GM19372 (cell line): ENCODE data around the gene SPG7.

Experiments
- ATAC-seq: cut with Tn5 transposase; IDR thresholded peaks from one replicate; pipeline ENCODE4 v1.9.1; 2021; ENCODE audit warnings: mild to moderate bottlenecking, low read depth, moderate library complexity; ENCODE audit not compliant: unreplicated experiment

The SPG7 gene

DNA sequence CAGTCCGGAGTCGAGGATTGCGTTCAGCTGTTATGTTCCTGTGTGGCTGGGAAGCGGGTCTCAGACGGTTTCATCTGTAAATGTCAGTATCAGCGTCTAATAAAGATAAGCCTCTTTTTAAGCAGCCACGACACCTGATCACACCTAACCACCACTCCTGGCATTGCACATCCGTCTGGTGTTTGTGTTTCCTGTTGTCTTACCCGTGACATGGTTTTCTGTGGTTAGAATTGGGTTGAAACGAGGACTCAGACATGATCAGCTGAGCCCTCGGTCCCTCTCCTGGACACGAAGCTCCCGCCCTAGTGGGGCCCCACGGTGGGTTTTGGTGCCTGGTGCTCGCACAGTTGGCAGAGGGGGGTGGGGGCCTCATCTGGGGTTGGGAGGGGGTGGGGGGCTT, 85.6 kb downstream of the SPG7 start:
- no peak for ATAC-seq

DNA sequence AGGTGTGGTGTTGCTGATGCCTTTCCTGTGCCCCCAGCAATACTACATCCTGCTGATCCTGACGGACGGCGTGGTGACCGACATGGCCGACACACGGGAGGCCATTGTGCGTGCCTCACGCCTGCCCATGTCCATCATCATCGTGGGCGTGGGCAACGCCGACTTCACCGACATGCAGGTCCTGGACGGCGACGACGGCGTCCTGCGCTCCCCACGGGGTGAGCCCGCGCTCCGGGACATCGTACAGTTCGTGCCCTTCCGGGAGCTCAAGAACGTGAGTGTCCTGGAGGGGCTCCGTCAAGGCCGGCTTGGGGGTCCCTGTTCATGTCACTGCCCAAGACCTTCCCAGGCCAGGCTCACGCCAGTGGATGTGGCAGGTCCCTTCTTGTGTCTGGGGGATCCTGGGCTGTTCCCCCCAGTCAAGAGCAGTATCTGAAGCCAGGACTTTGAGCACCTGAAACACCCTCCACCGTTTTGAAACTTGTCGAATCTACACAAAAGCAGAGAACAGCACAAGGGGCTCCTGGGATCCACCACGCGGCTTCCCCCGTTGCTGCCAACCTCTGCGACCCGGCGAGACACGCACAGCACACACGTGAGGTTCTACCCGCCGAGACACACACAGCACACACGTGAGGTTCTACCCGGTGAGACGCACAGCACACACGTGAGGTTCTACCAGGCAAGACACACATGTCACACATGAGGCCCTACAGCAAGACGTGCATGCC, 87.3 kb downstream of the SPG7 start:
- ATAC-seq, result no peak

DNA sequence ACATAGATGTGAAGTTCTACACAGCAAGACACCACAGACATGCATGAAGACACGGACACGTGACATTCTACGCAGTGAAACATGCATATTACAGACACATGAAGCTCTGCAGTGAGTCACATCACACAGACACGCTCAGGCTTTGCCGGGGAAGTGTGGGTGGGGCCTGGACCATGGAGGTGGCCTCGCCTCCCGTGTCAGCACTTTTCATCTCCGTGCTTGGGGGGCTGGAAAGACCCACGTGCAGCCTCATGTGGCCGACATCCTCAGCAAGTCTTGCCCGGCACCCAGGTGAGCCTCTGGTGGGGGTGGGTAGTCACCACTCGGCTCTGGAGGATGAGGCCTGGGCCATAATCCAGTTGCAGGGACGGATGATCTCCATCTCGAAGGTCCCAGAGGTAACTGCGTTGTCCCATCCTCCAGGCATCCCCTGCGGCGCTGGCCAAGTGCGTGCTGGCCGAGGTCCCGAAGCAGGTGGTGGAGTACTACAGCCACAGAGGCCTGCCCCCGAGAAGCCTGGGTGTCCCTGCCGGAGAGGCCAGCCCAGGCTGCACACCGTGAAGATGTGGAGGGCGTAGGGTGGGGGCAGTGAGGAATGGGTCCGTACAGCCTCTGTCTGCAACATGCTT, 88.0 kb downstream of the SPG7 start:
- no peak for ATAC-seq

DNA sequence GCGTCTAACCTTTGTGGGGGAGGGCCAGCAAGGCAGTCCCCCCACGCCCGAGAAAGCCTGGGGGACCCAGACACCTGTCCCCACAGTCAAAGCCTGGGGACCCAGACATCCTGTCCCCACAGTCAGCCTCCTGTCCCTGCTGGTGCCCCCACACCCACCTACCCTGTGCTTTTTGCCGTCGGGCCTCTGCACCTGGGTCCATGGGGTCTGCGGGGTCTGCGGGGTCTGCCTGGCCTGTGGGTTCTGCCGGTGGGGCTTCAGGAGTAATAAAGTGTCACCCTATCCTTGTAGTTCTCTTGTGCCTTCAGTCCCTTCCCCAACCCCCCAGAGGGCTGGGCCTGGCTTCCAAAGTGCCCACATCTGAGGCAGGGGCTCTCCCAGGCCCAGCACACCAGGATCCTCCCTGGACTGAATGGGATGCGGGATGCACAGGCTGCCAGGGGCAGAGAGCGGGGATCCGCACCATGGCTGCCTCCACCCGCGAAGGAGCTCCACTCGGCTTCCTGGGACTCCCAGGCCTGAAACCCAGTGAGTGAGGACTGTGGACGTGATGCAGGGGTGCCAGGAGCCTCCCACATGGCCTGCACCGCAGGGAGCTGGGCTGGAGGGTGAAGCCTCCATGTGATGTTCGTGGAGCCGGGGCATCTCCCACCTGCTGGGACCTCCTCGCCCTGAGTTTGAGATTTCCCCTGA, 88.9 kb downstream of the SPG7 start:
- no peak for ATAC-seq

DNA sequence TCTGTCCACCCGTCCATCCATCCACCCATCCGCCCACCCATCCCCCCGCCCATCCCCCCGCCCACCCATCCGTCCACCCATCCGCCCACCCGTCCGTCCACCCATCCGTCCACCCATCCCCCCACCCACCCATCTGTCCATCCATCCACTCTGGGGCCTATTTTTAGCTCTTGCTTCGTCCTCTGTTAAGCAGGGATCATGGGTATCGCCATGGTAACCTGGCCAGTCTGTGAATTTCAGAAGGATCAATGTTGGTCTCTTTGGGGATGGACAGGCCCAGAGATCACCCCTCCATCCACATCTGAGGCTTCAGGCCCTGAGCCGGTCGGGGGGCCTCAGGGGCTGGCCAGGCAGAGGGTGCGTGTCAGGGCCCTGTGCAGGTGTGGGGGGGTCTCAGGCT, 90.0 kb downstream of the SPG7 start:
- ATAC-seq, result no peak

DNA sequence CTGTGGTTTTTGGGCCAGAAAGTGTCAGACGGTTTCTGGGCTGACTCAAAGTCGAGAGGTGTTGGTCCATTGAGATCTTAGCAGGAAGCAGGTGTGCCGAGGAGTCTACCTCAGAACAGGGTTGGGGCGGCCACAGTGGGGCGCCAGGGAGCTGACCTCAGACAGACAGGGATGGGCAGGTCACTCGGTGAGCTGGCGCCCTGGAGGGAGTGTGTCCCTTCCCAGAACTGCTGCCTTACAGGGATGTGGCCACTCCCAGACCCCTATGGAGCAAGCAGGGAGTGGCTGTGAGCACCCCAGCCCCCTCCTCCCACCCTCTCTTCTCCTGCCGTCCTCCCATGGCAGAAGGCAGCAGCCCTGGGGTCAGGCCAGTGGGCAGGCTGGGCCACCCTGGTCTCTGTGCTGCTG, 91.3 kb downstream of the SPG7 start:
- ATAC-seq, result no peak

DNA sequence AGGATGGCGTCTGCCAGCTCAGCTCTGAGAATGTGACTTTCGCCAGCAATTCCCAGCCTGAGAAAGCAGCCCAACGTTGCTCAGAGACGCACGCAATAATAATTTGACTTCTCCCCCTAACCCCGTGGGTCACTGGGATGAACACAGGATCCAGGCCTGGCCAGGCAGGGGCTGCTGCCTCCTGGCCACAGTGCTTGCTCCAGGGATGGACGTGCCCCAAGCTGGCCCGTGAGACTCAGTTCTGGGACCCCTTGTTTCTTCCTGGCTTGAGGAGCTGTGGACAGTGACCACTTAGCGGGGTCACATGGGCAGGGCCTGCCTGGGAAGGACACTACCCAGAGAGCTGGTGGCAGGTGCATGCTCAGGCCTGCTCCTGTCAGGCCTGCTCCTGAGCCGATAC, 91.7 kb downstream of the SPG7 start:
- ATAC-seq, result no peak

DNA sequence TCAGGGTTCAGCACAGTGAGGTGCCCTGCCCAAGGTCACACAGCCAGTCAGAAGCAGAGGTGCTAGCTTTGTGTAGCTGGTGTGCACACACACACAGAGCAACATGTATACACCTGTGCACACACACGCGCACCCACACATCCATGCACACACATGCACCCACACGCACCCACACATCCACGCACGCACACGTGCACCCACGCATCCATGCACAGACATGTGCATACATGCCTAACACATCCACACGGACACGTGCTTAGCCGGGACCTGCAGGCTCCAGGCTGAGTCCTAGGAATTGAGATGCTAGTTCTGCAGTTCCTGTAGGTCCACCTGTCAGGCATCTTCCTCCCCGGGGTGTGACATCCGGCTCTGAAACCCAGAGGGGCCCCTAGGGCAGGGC, 92.2 kb downstream of the SPG7 start:
- ATAC-seq, result no peak

DNA sequence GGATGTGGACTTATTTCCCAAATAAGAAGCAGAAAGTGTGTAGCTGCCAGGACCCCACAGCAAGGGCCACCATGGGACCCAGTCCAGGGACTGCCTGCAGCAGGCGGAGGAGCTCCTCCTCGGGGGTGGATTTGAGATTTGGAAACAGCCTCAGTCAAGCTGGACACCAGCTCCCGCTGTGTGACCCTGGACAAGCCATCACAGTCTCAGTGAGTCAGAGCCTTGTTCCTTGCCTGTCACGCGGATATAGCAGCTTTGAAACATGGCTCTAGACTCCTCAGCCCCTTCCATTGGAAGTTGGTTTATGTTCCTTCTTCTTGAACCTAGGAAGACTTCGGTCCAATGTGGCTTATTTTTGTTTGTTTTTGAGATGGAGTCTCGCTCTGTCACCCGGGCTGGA, 92.8 kb downstream of the SPG7 start:
- ATAC-seq, result no peak

DNA sequence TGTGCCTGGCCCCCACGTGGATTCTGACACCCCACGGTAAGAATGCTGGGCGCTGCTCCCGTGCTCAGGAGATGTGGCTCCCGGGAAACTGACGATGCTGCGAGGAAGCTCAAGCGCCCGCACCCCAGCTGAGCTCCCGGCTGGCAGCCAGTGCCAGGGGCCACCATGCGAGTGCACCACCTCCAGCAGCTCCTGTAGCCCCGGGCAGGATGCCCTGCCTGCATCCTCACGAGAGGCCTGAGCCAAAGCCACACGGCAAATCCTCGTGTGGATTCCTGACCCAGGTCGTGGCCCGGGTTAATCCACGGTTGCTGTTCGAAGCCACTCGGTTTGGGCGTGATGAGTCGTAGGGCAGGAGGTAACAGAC, 93.7 kb downstream of the SPG7 start:
- no peak for ATAC-seq

DNA sequence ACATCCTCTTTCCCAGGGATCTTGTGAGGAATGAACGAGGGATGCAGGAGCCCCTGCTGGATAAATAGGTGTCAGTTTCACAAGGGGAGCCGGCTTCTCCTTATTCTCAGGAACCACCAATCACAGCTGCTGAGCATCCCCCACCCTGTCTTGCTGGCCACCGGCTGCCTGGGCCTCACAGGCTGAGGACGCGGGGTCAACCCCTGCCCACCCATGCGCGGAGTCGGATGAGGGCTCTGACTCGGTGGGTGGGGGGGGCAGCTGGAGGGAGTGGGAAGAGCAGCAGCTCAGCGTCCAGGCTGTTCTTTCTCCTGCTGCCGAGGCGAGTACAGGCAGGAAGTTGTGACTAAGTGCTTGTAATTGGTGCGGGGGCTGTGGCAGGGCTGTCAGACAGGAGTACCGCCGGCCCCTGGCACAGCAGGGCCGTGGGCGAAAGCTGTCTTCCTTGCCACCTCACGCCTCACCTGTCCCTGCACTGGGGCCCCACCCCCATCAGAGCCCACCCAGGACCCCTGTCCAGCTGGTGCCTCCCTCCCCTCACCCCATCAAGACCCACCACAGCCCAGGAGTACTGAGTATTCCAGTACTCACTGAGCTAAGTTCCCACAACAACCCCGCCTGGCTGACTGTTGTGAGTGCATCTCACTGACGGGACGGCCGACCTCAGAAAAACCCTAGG, 94.2 kb downstream of the SPG7 start:
- ATAC-seq, result no peak

DNA sequence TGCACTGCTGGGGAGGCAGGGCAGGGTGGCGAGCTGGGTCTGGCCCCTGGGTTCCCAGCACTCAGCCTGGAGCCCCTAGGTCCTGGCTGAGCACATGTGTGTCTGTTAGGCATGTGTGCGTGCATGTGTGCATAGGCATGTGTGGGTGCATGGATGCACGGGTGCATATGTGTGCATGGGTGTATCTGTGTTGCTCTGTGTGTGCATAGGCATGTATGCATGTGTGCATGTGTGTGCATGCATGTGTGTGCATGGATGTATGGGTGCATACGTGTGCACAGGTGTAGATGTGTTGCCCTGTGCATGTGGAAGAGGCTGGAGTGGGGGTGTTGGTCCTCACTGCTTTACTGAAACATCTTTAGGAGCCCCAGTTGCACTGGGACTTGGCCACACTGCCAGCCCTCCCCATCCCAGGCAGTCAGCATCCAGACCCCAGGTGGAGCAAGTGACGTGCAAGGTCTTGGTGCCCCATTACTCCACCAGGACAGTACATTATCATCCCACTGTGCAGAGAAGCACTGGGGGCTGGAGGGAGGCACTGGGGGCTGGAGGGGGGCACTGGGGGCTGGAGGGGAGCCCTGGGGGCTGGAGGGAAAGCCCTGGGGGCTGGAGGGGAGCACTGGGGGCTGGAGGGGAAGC, 94.9 kb downstream of the SPG7 start:
- ATAC-seq, result no peak

DNA sequence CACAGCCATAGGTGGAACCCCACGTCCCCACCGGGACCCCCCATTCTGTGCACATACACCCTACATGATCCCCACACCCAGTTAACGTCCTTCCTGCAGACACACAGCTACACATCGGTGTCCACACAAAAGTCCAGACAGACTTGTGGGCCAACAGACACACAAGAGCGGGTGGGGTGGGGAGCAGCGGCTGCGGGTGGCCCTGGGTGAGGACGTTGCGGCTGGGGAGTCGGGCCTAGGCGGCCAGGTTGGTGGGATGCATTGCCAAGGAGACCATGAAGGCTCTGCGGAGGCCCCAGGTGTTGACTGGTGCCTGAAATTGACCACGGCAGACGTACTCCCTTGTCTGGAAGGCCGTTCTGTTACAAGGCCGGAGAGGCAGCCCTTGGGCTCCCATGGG, 96.6 kb downstream of the SPG7 start:
- no peak for ATAC-seq

DNA sequence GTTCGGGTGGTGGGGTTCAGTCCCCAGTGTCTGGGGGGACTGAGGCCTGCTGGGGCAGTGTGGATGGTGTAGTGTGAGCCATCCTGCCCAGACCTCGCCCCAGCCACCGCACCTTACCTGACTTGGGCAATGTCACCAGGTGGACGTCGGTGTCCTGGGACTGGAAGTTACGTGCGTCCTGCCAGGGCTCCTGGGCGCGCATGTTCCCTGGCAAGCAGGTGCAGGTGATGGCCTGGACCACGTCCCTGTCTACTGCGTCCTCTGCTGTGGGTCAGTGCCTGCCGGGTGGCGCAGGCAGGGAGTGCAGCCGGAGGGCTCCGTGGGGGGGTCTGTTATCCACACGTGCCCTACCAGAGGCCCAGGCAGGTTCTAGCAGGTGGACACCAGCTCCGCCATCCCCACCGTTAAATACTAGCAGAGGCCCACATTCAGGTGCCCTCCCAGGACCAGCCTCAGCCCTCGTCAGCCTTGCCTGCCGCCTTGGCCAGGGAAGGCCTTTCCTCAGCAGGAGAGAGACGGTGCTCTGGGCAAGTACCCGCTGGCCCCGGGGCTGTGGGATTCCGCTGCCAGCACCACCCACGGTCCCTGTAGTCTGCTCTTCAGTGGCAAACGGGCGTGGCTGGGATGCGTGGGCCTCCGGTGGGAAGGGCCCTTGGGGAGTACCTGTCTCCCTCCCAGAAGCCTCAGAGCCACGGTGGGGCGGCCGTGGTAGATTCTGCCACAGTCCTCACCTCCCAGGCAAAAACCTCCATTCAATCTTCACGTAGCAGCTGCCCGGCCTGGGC, 97.2 kb downstream of the SPG7 start:
- ATAC-seq, result no peak

DNA sequence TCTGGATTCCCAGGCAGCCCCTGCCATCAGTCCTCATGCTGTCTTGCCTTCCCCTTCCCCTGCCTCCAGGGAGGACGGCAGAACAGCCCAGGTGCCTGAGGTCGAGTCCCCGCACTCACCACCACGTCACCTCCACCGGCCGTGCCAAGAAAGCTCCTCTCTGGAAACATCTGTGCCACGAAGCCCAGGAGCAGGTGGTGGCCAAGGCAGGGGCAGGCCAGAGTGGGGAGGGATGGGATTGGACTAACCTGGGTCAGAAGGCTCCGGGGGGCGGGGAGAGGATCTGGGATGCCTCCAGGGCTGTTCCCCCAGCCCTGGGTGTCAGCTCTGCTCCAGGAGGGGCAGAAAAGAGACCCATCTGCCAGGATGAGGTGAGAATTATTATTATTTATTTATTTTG, 97.8 kb downstream of the SPG7 start:
- ATAC-seq, result no peak
